HL-60/S4 treated with phorbol 12-myristate 13-acetate at 8.2 ng/mL for 4 days and 3 days (cell line): ENCODE results near the gene CSAD.

Experiments used
- in situ Hi-C: fragments of 300-500 bp; cut with MboI; formaldehyde crosslinking; loops from 2 replicates; pipeline ENCODE4 v1.15.0; 2022; ENCODE audit warnings: low sequenced_read_pairs

The CSAD gene

DNA sequence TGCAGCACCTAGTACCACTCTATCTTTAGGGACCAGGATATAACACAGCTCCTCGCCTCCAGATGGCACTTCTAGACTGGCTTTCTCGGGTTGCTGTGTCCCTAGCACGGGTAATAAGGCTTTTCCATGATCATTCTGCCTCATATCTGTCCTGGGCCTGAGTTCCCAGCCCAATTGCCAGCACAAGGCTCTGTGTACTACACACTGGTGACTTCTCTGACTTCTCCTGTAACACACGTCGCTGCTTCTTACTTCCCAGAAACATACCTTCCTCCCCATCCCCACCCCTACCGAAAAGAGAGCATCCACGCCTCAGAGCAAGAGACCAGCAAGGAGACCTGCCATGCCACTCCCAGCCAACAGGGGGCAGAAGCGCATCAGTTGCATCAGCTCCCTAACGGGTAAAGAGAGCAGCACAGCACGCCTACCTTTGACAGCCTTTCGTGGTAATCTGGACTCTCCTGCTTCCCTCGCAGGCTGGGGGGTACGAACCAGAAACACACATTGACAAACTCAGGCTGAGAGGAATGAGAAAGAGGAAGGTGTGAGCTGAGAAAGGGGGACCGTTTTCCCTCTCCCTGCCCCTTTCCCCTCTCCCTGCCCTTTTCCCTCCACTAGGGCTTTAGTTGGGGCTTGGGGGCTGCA, 21.4 kb downstream of the CSAD start:
- in situ Hi-C loops: no loop called here

GRCh38 chr12:53152390-53152789, 28.3 kb downstream of the CSAD start:
- in situ Hi-C loops: no loop called here

GRCh38 chr12:53151039-53151438, 29.7 kb downstream of the CSAD start:
- in situ Hi-C loops: no loop called here

DNA sequence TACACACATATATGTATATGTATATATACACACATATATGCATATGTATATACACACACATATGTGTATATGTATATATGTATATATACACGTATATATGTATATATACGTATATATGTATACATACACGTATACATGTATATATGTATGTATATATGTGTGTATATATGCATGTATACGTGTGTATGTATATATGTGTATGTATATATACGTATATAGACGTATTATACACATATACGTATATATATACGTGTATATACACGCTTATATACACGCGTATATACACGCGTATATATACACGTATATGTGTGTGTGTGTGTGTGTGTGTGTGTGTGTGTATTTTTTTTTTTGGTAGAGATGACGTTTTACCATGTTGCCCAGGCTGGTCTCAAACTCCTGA, 33.1 kb downstream of the CSAD start:
- in situ Hi-C loops: no loop called here

- in situ Hi-C loops: no loop called here
Measured at GRCh38 chr12:53147181-53147580, 33.5 kb downstream of the CSAD start.

DNA sequence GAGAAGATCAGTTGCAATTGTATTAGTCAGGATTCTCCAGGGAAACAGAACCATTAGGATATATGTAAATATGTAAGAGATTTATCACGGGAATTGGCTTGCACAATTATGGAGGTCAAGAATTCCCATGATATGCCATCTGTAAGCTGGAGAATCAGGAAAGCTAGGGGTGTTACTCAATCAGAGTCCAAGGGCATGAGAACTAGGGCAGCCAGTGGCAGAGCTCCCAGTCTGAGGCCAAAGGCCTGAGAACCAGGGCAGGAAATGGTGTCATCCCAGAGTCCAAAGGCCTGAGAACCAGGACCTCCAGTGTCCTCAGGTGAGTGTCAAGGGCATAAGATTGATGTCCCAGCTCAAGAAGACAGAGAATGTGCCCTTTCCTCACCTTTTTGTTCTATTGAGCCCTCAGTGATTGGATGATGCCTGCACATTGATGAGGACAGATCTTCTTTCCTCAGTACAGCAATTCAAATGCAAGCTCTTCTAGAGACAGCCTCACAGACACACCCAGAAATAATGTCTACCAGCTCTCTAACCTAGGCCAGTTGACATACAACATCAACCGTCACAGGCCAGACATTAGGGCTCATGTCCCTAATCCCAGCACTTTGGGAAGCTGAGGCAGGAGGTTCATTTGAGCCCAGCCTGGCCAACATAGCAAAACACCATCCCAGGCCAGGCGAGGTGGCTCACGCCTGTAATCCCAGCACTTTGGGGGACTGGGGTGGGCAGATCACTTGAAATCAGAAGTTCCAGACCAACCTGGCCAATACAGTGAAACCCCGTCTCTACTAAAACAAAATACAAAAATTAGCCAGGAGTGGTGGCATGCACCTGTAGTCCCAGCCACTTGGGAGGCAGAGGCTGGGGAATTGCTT, 35.1 kb downstream of the CSAD start:
- in situ Hi-C loops: no loop called here

DNA sequence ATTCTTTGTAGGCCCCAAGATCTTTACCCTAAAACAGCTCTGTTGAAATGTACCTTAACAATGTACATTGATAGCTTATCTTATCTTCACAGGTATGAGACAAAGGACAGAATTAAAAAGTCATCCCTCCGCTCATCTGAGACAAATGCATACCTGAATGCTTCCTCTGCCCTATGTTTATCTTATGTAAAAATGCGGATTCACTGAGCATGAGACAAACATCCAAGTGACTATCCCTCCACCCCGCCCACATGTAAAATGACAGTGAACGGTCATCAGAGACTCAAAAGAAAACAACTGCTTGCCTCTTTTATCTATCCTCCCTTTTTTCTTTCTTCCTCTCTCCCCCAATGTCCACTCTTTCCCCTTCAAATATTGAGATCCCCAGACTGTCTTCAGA, 37.4 kb downstream of the CSAD start:
- in situ Hi-C loops: no loop called here

- in situ Hi-C loops: no loop called here
Measured at GRCh38 chr12:53133722-53134121, 47.0 kb downstream of the CSAD start.

DNA sequence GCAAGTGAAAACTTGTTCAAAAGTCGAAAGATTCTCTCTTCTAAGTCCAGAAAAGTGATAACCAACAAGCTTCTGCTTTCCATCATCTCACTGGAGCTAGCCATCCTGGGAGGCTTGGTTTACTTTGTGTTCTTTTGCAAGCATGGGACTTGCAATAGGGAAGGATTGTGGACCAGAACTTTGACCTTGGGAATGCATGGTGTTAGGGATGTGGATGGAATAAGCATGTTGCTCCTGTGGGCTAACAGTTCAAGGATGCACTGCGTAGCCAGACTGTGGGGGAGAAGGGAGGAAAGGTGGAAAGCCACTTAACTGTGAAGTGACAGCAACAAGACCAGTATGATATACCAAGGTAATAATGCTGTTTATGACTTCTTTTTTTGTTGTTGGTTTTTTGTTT, 48.9 kb downstream of the CSAD start:
- in situ Hi-C loops: no loop called here

DNA sequence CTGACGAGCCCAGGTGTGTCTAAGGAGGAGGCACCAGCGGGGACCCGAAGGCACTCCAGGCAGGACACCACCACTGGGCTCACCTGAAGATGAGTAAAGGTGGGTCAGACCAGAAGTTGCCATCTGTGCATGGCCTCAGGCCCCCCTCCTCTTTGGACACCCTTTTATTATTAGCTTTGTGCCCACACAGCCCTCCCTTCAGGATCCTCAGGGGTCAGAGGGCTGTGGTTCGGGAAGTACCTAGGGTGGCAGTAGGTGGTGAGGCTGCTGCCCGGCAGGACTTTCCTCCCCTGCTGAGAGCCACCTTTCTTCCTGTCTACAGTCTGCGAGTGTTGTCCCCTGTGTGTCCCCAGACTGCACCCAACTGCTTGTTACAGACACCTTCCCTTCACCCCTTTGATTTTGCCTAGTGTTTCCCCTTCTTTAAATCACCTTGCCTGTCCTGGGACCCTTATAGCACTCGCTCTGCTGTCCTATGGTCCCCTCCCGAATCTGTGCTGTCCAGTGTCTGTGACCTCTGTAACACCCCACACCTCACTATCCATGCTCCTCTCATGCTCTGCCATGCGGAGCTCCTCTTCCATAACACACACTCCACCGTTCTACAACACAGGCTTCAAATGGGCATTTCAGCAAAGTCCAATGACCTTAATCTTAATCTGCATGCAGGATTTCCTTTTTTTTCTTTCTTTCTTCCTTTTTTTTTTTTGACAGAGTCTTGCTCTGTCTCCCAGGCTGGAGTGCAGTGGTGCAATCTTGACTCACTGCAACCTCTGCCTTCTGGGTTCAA, 51.8 kb downstream of the CSAD start:
- in situ Hi-C loops: no loop called here

GRCh38 chr12:53127169-53127568, 53.6 kb downstream of the CSAD start:
- in situ Hi-C loops: no loop called here

DNA sequence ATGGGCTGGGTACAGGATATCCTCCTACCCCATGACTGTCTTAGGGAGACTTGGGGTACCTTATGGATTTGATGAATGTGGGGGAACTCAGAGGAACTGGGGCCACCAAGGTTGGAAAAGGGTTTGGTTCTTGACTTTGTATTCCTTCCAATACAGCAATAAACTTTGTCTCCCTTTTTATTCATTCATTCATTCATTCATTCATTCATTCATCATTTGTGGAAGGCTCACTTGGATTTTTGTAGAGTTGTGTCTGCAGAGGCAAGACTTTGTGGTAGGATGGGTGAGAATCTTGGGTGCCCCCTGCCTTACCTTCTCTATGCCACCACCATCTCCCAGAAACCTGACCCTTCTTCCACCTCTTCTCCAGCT, 56.4 kb downstream of the CSAD start:
- in situ Hi-C loops: no loop called here

DNA sequence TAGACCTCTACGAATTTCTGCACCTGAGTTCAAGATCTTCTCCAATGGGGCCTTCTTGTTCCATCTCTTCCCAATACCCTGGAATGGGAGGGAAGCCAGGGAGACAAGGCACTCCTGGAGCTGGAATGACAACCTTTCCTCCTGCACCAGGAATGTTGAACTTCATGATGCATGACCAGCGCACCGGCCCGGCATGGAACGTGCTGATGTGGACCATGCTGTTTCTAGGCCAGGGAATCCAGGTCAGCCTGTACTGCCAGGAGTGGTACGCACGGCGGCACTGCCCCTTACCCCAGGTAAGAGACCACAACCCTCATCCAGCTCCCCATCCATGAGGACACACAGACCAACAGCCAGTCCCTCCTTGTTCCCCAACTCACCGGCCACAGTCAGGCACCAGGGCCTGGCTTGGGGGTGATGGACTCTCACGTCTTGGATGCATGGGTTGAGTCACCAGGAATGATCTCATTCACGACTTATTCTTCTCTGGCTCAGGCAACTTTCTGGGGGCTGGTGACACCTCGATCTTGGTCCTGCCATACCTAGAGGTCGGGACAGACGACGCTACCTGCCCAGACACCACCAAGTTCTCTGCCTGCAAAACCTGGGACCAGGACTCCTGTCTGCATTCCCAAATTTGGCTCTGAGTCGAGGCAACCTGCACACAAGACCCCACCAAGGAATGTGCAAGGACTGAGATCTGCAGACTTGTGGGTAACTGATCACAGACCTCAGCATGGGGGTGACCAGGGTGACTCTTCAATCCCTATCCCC, 57.0 kb downstream of the CSAD start:
- in situ Hi-C loops: no loop called here

- in situ Hi-C loops: no loop called here
Measured at GRCh38 chr12:53122961-53123468, 57.7 kb downstream of the CSAD start.

- in situ Hi-C loops: no loop called here
Measured at GRCh38 chr12:53120685-53121525, 59.8 kb downstream of the CSAD start.

GRCh38 chr12:53118751-53119300, 61.9 kb downstream of the CSAD start:
- in situ Hi-C loops: no loop called here

- in situ Hi-C loops: no loop called here
Measured at GRCh38 chr12:53115891-53116648, 64.7 kb downstream of the CSAD start.

- in situ Hi-C loops: no loop called here
Measured at GRCh38 chr12:53115112-53115890, 65.4 kb downstream of the CSAD start.
